ENCODE measurements around the gene B3GALT4.
"Not testable (repeated sequence)": the region's sequence is repeated elsewhere in the genome, so short reads cannot be mapped to it uniquely, and the experiment has no call there.

B3GALT4 gene, protein sequence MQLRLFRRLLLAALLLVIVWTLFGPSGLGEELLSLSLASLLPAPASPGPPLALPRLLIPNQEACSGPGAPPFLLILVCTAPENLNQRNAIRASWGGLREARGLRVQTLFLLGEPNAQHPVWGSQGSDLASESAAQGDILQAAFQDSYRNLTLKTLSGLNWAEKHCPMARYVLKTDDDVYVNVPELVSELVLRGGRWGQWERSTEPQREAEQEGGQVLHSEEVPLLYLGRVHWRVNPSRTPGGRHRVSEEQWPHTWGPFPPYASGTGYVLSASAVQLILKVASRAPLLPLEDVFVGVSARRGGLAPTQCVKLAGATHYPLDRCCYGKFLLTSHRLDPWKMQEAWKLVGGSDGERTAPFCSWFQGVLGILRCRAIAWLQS

DNA sequence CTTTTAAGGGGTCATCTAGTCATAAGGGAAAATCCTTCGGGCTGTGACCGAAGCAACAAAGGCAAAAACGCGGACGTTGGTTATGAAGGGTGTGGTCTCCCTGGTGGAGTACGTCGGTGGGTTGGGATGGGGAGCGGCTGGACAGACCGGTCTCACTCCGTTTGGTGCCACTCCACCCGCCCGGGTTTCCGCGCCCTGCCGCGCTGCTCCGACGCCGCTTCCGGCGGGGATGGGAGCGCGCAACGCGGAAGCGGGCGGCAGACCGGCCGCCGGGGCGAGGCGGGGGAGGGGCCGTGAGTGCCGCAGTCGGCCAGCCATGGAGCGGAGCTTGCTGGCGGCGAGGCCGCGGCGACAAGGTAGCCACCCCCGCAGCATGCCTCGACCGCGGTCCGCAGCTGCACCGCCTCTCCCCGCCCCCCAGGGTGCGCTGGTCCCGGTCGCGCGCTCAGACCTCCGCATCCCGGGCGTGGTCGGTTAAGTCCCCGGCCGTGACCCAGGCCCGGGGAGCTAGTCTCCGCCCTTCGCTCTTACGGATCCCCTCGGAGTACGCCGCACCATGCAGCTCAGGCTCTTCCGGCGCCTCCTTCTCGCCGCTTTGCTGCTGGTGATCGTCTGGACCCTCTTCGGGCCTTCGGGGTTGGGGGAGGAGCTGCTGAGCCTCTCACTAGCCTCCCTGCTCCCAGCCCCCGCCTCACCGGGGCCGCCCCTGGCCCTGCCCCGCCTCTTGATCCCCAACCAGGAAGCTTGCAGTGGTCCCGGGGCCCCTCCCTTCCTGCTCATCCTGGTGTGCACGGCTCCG lies at the start of gene B3GALT4:
Gene B3GALT4, plus strand, starts transcription at position 260 of the 799 bp plus-strand sequence. Its CDS starts 297 bp downstream, at position 557.
- DNase-seq (ENCODE audit: low read depth in 2 of 2): peak; percentile 68 to 71

DNA sequence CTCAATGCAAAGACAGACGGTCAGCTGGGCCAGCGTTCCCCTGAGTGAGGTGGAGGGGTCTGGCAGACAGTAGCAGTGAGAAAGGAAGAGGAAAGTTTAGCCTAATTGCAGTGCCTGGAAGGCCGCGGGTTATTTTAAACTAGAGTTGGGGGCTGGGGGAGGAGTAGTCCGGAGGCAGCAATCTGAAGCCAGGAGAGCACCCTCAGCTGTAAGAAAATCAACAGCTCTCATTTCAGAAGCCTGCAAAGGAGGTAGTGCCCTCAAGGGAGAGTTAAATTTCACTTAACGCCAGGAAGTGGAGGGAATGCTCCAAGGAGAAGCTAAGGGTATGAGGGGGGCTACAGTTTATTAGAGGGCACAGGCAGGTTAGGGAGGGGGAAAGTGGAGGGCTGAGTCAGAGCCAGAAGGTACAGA lies 41.7 kb upstream of the B3GALT4 start:
- DNase-seq (ENCODE audit: low read depth in 2 of 2): no peak

DNA sequence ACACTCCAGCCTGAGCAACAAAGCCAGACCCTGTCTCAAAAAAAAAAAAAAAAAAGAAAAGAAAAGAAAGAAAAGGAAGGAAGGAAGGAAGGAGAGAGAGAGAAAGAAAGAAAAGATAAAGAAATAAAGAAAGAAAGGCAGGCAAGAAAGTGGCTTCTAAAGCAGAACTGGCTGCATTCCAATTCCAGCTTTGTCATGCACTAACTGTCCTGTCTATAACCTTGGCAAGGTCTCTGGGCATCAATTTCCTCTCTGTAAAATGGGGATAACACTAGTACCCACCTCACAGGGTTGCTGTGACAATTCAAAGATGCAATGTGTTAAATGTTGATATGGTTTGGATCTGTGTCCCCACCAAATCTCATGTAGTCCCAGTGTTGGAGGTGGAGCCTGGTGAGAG lies 40.6 kb upstream of the B3GALT4 start:
- DNase-seq (ENCODE audit: low read depth in 2 of 2): no peak

DNA sequence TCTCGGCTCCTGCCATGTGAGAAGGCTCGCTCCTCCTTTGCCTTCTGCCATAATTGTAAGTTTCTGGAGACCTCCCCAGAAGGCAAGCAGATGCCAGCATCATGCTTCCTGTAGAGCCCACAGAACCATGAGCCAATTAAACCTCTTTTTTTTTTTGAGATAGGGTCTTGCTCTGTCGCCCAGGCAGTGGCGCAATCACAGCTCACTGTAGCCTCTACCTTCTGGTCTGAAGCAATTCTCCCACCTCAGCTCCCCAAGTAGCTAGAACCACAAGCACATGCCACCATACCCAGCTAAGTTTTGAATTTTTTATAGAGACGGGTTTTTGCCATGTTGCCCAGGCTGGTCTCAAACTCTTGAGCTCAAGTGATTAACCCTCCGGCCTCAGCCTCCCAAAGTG lies 40.1 kb upstream of the B3GALT4 start:
- no peak for DNase-seq (ENCODE audit: low read depth in 2 of 2)

DNA sequence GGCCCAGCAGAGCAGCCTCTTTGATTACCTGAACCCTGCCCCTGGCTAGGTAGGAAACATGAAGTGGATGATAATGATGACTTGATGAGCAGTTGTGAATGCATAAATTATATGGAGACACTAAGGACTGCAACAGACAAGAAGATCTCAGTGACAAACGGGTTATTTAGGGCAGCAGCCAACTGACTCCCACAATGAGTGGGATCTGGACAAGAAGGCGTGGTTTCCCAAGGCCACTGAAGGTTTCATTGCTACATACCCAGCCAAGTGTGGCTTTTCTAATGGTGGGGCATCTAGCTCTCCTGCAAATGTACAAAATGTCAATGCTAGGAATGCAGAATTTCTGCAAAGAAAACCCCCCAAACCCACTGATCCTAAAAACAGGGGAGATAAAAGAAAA lies 39.2 kb upstream of the B3GALT4 start:
- no peak for DNase-seq (ENCODE audit: low read depth in 2 of 2)

DNA sequence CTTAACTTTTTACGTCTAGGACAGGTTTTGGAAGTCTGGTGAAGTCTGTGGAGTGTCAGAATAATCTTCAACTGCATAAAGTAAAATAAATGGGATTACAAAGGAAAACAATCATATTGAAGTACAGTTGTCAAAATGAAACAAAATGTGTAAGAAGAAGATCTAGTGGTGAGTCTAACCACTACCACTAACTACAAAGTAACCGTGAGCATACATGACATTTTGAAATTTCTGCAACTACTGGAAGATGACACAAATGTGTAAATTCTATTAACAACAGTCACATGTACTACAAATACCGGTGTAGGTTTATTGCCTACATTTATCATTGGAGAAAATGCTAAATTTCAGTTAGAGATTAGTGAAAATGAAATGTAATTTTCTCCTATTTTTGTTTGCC lies 35.0 kb upstream of the B3GALT4 start:
- no peak for DNase-seq (ENCODE audit: low read depth in 2 of 2)

DNA sequence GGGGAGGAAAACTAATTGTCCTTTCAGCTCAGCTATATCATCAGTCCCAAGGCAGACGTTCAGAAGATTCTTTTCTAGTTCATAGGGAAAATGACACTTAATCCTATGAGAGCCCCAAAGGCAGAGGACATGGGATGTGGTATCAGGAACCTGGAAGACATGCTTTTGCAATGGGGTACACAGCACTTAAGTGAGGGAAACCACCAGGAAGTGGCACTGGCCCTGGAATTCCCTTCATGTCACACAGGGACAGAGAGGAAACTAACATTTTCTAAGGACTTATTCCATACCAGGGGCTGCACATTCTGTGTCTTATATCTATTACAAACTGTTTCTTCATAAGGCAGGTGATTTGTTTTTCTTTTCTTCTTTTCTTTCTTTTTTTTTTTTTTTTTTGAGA lies 33.4 kb upstream of the B3GALT4 start:
- DNase-seq (ENCODE audit: low read depth in 2 of 2): no peak

DNA sequence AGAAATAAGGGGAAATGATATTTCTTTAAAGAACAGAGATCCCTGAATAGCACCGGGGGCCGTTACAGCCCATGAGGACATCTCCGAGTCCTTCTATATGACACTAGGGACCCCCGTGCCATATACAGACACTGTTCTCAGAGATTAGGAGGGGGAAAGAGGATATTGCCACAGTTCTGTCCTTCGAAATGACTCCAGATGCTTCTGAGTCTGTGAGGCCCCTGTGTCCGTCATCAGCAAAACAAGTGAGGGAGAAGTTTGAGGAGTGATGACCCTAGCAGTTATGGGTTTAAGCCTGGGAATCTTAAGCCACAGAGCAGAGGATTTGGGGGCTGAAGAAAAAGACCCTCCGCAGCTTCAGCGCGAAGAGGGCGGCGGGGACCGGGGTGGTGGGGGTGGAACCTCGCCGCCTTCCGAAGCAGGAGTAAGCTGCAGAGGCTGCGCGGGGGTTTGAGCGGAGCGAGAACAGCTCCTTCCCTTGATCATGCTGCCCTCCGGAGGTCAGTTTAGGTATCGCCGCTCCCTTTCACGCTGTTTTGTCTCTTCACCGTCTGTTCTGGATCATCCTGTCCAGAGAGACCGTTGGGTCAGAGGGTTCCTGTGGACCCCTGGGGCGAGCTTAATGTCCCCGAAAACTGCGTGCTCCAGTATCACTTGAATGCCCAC lies 28.8 kb upstream of the B3GALT4 start:
- DNase-seq (ENCODE audit: low read depth in 2 of 2): peak; percentile 78 to 88

DNA sequence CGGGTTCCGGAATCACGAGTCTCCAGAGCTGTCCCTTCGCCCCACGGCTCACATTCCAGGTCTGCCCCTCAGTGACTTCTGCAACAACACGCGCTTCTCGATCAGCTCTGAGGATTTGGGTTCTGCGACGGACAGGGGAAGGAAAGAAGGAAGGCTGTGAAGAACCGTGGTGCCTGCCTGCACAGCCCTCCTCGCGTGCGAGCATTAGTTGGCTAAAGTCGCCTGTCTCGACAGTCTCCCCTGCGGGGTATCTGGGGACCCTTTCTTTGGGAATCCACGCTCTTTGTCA lies 28.3 kb upstream of the B3GALT4 start:
- DNase-seq (ENCODE audit: low read depth in 2 of 2): peak; percentile 9 to 13

DNA sequence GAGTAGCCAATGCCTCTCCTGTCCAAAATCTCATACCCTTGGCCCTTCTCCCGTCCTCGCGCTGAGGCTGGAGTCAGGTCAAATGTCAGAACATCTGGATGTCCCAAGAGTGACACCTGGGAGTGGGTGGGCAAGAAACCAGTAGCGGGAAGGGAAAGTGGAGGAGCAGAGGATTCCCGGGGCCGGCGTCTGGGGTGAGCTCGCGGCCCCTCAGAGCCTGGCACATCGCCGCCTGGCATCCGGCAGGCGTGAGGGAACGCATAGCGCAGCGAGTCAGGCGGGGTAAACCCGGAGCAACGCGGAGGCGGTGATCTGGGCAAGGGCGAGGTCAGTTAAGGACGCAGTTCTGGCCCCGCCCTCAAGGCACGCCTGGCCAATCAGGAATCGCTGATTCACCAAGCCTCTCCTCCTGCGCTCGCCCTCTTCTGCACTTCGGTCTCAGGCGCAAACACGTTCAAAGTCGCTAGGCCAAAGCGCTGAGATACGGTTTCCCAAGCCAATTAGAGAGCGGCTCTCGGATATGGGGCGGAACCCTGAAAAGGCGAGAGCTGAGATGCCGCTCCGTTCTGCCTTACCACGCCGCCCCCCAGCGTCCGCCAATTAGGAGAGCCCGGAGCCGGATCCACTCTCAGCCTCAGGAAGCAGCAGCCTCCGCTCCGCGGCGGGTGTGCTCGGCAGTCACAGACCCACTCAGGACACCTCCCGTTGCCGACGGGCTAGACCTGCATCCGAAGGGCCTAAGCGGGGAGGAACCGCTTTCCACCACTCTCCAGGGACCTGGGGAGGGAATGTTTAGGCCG lies 27.8 kb upstream of the B3GALT4 start:
- DNase-seq (ENCODE audit: low read depth in 2 of 2): peak; percentile 94 to 97

DNA sequence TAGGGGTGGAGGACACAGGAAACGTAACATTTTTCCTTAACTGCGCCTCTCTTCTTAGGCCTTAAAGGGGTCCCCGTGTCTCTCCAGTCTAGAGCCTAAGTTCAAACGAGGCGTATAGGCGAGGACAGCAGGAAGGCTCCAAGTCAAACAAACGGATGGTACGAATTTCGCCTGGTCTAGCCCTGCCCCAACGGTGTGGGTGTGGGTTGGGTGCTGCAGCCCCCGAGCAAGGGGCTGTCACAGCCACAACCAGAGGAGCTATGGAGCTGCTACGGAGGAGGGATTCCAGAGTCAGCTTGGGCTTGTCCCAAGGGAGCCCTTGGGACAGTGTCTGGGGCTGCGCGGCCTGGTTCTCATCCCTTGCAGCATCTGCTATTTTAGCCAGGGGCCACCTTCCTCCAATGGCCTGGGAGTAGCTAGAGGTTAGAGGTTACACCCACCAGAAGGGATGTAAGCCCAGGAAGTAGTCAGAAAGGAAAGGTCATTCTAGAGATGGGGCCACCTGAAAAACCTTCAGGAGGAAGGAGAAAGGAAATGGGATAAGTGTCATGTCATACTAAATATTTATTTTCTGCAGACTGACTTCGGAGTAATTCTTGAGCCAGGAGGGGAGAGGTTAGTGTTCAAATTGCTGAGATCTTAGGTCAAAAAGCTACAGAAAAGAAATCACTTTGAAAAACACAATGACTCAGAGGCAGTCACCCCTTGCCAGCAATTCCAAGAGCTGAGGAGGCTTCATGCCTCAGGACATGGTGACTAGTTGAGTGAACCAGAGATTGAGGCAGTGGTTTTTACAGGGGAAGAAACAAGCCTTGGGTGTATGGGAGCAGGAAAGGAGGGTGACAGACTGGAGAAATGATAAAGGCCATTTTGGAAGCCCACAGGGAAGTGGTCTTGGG lies 26.9 kb upstream of the B3GALT4 start:
- DNase-seq (ENCODE audit: low read depth in 2 of 2): no peak

DNA sequence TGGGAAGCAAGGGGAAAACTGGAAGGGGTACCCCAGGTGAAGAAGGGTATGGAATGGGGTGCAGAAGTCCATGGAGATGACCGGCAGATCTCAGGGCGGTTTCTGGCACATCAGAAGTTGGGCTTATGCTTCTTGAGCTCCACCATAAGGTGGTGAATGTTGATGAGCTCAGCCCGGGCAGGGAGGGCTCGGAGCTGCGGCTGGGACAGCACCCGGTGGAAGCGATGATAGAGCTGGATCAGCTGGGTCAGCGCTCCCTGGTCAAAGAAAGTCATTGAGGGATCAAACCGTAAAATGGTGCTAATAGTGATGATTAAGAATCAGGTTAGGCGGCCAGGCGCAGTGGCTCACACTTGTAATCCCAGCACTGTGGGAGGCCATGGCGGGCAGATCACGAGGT lies 26.2 kb upstream of the B3GALT4 start:
- DNase-seq (ENCODE audit: low read depth in 2 of 2): no peak

DNA sequence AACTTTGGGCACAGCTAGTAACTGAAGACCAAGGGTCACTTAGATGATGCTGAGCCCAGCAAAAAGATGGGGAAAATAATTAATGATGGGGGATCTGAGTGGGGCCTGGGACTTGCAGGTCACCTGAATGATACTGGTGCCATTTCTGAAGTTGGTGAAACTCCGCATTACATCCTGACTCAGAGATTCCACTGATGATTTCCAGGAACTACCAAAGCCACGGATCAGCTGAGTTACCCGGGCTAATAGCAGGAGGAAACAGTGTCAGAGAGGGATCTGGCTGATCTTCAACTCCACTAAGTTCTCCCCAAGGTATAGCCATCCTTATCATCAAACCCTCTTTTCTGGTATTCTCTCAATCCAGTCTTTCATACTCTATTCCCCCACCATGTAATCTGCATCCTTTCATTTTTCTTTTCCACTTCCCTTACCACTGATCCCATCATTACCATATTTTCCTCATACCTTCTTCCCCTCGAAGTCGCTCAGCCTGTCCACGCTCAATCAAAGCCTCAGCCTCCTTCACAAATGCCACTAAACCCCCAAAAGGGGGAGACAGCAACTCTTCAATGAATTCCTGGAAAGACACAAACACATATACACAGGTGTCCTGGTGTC lies 25.4 kb upstream of the B3GALT4 start:
- DNase-seq (ENCODE audit: low read depth in 2 of 2): no peak

DNA sequence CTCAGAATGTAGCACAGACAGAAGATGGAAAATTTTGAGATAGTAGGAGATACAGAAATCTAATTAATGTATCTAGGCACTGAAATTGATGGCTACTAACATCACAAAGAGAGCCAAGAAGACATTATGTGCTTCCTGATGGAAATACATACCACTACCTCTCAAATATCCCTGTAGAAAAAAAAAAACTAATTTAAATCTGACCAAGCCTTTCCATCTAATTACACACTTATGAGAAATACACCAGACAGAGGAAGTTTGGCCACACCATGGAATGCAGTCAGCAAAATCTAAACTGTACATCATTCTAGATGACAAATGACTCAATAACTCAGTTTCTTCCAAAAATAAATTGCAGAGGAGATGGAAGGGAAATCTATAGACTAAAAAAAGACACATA lies 24.2 kb upstream of the B3GALT4 start:
- no peak for DNase-seq (ENCODE audit: low read depth in 2 of 2)

DNA sequence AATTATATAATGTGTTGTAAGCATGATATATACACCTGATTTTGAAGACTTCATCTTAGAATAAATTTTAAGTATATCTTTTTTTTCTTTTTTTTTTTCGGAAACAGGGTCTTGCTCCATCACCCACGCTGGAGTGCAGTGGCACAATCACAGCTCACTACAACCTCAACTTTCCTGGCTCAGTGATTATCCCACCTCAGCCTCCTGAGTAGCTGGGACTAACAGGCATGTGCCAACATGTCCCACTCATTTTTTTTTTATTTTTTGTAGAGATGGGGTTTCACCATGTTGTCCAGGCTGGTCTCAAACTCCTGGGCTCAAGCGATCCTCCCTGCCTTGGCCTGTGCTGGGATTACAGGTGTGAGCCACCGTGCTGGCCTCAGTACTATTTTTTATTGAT lies 22.3 kb upstream of the B3GALT4 start:
- no peak for DNase-seq (ENCODE audit: low read depth in 2 of 2)

DNA sequence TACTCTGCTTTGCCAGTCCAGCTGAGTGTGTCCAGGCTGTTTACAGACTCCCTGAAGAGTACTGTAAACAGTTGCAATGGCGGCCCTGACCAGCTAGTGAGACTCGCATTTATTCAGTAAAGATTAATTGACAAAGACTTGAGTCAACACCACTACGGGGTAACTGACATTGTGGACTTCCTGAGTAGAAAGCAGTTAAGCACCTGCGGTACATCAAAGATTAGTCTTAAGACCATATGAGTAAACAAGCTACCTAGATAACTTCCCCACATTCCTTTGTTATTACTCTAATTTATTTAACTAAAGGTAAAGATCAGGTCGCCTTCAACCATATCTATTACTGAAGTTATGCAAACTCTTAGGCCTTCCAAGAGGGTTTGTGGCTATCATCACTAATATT lies 17.9 kb upstream of the B3GALT4 start:
- no peak for DNase-seq (ENCODE audit: low read depth in 2 of 2)

DNA sequence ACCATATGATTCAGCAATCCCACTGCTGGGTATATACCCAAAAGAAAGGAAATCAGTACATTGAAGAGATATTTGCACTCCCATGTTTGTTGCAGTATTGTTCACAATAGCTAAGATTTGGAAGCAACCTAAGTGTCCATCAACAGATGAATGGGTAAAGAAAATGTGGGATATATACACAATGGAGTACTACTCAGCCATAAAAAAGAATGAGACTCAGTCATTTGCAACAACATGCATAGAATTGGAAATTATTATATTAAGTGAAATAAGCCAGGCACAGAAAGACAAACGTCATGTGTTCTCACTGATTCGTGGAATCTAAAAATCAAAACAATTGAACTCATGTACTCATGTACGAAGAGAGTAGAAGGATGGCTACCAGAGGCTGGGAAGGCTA lies 14.4 kb upstream of the B3GALT4 start:
- DNase-seq (ENCODE audit: low read depth in 2 of 2): not testable (repeated sequence)

DNA sequence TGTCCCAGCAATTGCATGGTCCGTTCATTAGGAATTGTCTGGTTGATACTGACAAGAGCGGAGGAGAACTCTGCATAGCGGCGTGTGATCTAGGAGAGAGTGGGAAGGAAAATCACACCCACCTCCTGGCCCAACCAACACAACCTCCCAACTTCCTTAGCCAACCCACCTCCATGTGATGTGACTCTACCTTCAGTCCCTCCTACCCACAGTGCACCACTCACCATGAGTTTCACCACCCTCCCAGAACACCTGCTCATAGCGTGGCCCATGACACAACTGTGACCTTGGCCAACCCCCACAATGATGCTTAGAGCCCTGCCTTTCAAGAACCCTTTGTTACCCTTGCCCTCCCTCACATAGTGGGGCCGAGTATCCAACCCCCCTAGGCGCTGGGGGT lies 12.9 kb upstream of the B3GALT4 start:
- no peak for DNase-seq (ENCODE audit: low read depth in 2 of 2)

DNA sequence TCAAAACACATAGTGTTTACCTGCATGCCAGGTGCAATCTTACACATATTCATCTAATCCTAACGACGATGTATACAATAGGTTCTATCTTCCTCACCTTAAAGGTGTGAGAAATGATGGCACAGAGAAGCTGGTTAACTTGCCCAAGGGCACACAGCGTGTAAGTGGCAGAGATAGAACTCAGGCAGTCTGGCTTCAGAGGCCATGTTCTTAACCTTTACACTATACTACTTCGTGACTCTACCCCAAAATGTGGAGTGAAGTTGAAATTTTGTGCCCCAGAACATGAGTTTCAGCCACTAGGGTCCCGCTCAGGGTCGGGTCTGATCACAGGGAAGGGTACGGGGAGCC lies 5.8 kb upstream of the B3GALT4 start:
- no peak for DNase-seq (ENCODE audit: low read depth in 2 of 2)

DNA sequence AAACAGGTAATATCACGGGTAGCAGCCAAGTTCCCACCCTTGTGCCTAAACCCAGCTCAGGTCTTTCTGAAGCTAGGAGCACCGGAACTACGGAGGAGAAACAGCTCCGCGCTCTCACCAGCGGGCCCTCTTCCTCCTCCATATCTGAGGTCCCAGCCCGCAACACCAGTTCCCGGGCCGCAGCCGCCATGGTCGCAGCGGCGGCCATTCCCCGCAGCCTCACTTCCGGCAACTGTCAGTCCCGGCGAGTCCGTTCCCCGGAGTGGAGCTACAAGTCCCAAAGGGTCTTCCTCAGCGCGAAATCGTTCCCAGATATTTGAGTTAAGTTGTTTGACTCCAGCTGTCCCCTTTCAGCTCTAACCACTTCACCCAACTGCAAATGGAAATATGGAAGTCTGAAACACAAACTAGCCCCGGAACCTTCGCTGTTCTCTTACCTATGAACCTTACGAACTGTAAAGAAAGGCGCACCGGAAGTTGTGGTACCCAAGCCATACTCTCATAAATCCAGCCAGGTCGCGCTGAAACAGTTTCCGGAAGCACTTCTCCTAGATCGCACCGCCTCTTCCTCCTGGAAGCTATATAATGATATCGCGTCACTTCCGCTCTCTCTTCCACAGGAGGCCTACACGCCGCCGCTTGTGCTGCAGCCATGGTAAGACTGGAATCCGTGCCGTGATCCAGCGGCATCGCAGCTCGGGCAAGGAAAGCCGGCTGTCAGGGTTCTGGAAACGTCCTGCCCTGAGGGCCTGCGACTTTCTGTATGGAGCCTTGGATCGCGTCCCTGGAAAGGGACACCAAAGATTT lies 5.3 kb upstream of the B3GALT4 start, which contains the start of the genes RPS18 and VPS52:
Gene RPS18, plus strand, starts transcription at position 608 of the 807 bp plus-strand sequence. Its CDS starts 45 bp downstream, at position 653.
Gene VPS52, minus strand, starts transcription at position 409 of the 807 bp plus-strand sequence. Its CDS starts 201 bp downstream, at position 208.
- peak; percentile 85 to 90 for DNase-seq (ENCODE audit: low read depth in 2 of 2)
